PC-9 (cell line): ENCODE results near the gene CAVIN1.

Source experiments
- EZH2 ChIP-seq: fragments of 200-600 bp; sonication (generic); IDR thresholded peaks from 2 replicates; pipeline ENCODE4 v1.8.0; 2017; ENCODE audit warnings: antibody characterized with exemption, low read depth
- TF ChIP-seq, protein P1 (sequence below): fragments of 200-600 bp; sonication (generic); conservative IDR thresholded peaks from 2 replicates; pipeline ENCODE4 v1.6.1; 2017; ENCODE audit warnings: mixed run types, antibody characterized with exemption, mild to moderate bottlenecking, moderate library complexity

DNA sequence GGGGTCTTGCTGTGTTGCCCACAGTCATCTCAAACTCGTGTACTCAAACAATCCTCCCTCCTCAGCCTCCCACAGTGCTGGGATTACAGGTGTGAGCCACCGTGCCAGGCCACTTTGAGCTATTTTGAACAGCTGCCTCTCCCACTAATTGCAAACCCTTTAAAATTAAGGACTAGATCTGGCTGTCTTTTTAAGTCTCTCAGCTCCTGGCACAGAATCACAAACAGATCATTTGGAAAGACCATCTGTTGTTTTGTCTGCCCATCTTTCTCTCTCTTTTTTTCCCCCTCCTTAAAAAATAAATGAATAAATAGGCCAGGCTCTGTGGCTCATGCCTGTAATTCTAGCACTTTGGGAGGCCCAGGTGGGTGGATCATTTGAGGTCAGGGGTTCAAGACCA, 23.9 kb downstream of the CAVIN1 start:
- TF ChIP-seq, protein P1, sequence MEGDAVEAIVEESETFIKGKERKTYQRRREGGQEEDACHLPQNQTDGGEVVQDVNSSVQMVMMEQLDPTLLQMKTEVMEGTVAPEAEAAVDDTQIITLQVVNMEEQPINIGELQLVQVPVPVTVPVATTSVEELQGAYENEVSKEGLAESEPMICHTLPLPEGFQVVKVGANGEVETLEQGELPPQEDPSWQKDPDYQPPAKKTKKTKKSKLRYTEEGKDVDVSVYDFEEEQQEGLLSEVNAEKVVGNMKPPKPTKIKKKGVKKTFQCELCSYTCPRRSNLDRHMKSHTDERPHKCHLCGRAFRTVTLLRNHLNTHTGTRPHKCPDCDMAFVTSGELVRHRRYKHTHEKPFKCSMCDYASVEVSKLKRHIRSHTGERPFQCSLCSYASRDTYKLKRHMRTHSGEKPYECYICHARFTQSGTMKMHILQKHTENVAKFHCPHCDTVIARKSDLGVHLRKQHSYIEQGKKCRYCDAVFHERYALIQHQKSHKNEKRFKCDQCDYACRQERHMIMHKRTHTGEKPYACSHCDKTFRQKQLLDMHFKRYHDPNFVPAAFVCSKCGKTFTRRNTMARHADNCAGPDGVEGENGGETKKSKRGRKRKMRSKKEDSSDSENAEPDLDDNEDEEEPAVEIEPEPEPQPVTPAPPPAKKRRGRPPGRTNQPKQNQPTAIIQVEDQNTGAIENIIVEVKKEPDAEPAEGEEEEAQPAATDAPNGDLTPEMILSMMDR = no peak
- no peak for TF ChIP-seq EZH2
